SK-N-SH (cell line): Measurements from ENCODE around the gene PLCB1.

Experiments used
- CTCF ChIP-seq: fragments of 200-600 bp; sonication (generic); IDR thresholded peaks from 2 replicates; pipeline ENCODE4 v1.6.1; 2017; ENCODE audit warnings: antibody characterized with exemption, mild to moderate bottlenecking, moderate library complexity
- FOXJ3 ChIP-seq: sonication (generic); formaldehyde crosslinking; IDR thresholded peaks from 2 replicates; pipeline ENCODE4 v1.5.1; 2020; ENCODE audit warnings: mild to moderate bottlenecking, missing genetic modification reagents
- RCOR1 ChIP-seq: fragments of 150-350 bp; IDR thresholded peaks from 2 replicates; pipeline ENCODE4 v1.6.1; 2017; ENCODE audit warnings: antibody characterized with exemption, low read length
- REST ChIP-seq: IDR thresholded peaks from 2 replicates; pipeline ENCODE4 v1.6.1; 2012; ENCODE audit warnings: mild to moderate bottlenecking, low read depth, low read length, moderate library complexity
- SIN3A ChIP-seq: IDR thresholded peaks from 2 replicates; pipeline ENCODE4 v1.6.1; 2012; ENCODE audit warnings: low read depth, mild to moderate bottlenecking, low read length, moderate library complexity, borderline replicate concordance

- no peak for TF ChIP-seq CTCF
- TF ChIP-seq FOXJ3 (CRISPR knock-in tag), result no peak
- no peak for TF ChIP-seq RCOR1
- no peak for TF ChIP-seq SIN3A
- TF ChIP-seq REST, result no peak
Observed at GRCh38 chr20:8646716-8647115, 514.6 kb downstream of the PLCB1 start.
